Skeletal muscle satellite cell (primary cell): Measurements from ENCODE around the gene ZDHHC17. TPM values are rescaled to one million over a fixed set of nuclear protein-coding genes. Genes with fewer than 3 reads are reported as not detected.
A peak's percentile ranks its signal among the peaks of the same experiment; 100 is the strongest.
"Not testable (repeated sequence)": the region's sequence is repeated elsewhere in the genome, so short reads cannot be mapped to it uniquely, and the experiment has no call there.

Source experiments
- H3K27me3 ChIP-seq: 2 replicates; pipeline ENCODE4 v1.7.0; 2013; ENCODE audit warnings: low read length; ENCODE audit not compliant: control insufficient read depth, insufficient read depth
- H3K36me3 ChIP-seq: 2 replicates; pipeline ENCODE4 v1.7.0; 2013; ENCODE audit warnings: mild to moderate bottlenecking, control low read depth, low read length; ENCODE audit not compliant: insufficient read depth
- H3K4me1 ChIP-seq: 2 replicates; pipeline ENCODE4 v1.7.0; 2013; ENCODE audit warnings: low read length; ENCODE audit not compliant: control insufficient read depth, insufficient read depth
- H3K4me2 ChIP-seq: 2 replicates; pipeline ENCODE4 v1.7.0; 2013; ENCODE audit warnings: mild to moderate bottlenecking, low read length
- H3K4me3 ChIP-seq: 2 replicates; pipeline ENCODE4 v1.7.0; 2013; ENCODE audit warnings: low read length
- H3K9ac ChIP-seq: 2 replicates; pipeline ENCODE4 v1.7.0; 2013; ENCODE audit warnings: mild to moderate bottlenecking, low read depth, low read length, moderate library complexity
- H3K9me3 ChIP-seq: replicated peaks from 2 replicates; pipeline ENCODE4 v1.7.0; 2013; ENCODE audit warnings: mild to moderate bottlenecking, control low read depth, low read length
- total RNA-seq: library from RNA; depleted of rRNA; stranded (reverse); fragments of >200 nt; gene quantifications from 2 replicates; pipeline ENCODE4 v1.2.3, GENCODE V29; 2012; rRNA removed

ZDHHC17 gene
- total RNA-seq = 19.2 and 22.1 TPM in 2 replicates

- H3K27me3 ChIP-seq = no peaks in the 10 kb centered on the region
- peak within 1 kb of the TSS; percentile 94 for H3K4me3 ChIP-seq
- H3K9me3 ChIP-seq = no peaks in the 10 kb centered on the region
- H3K4me2 ChIP-seq = peak within 1 kb of the TSS; percentile 95
- peaks cover 9% of the 10 kb centered on the region for H3K4me1 ChIP-seq
- H3K36me3 ChIP-seq = no peaks in the 10 kb centered on the region
- H3K9ac ChIP-seq = peak within 1 kb of the TSS; percentile 95
Observed at GRCh38 chr12:76763746-76764675, at the start of gene ZDHHC17. TSS of gene ZDHHC17 (plus strand) at chr12:76764115. CDS start at chr12:76764237, 122 bp downstream.

- no peaks in the 10 kb centered on the region for H3K27me3 ChIP-seq
- H3K4me2 ChIP-seq = no peak overlapping the region
- no peaks in the 10 kb centered on the region for H3K36me3 ChIP-seq
- H3K9me3 ChIP-seq = no peaks in the 10 kb centered on the region
- H3K4me3 ChIP-seq = no peak overlapping the region
- peaks cover 18% of the 10 kb centered on the region for H3K4me1 ChIP-seq
- no peak overlapping the region for H3K9ac ChIP-seq
Observed at GRCh38 chr12:76714415-76714814, 49.5 kb upstream of the ZDHHC17 start.

GRCh38 chr12:76714861-76715260 lies 49.1 kb upstream of the ZDHHC17 start:
- no peak overlapping the region for H3K9ac ChIP-seq
- H3K4me1 ChIP-seq = peaks cover 23% of the 10 kb centered on the region
- H3K27me3 ChIP-seq = no peaks in the 10 kb centered on the region
- no peaks in the 10 kb centered on the region for H3K9me3 ChIP-seq
- no peaks in the 10 kb centered on the region for H3K36me3 ChIP-seq
- no peak overlapping the region for H3K4me2 ChIP-seq
- H3K4me3 ChIP-seq = no peak overlapping the region

- no peak overlapping the region for H3K9ac ChIP-seq
- H3K4me3 ChIP-seq = no peak overlapping the region
- H3K4me1 ChIP-seq = peaks cover 27% of the 10 kb centered on the region
- no peaks in the 10 kb centered on the region for H3K36me3 ChIP-seq
- no peaks in the 10 kb centered on the region for H3K27me3 ChIP-seq
- H3K9me3 ChIP-seq = no peaks in the 10 kb centered on the region
- H3K4me2 ChIP-seq = no peak overlapping the region
Observed at GRCh38 chr12:76715332-76715731, 48.6 kb upstream of the ZDHHC17 start.

- no peaks in the 10 kb centered on the region for H3K9me3 ChIP-seq
- no peaks in the 10 kb centered on the region for H3K27me3 ChIP-seq
- no peaks in the 10 kb centered on the region for H3K36me3 ChIP-seq
- H3K4me2 ChIP-seq = no peak overlapping the region
- no peak overlapping the region for H3K9ac ChIP-seq
- H3K4me1 ChIP-seq = peaks cover 25% of the 10 kb centered on the region
- H3K4me3 ChIP-seq = no peak overlapping the region
Observed at GRCh38 chr12:76717314-76717713, 46.6 kb upstream of the ZDHHC17 start.

GRCh38 chr12:76719171-76720041 lies 44.5 kb upstream of the ZDHHC17 start:
- H3K4me2 ChIP-seq = peak overlapping the region; percentile 54
- H3K9ac ChIP-seq = peak overlapping the region; percentile 15
- H3K36me3 ChIP-seq = no peaks in the 10 kb centered on the region
- peaks cover 25% of the 10 kb centered on the region for H3K4me1 ChIP-seq
- H3K9me3 ChIP-seq = no peaks in the 10 kb centered on the region
- H3K4me3 ChIP-seq = peak overlapping the region; percentile 1
- no peaks in the 10 kb centered on the region for H3K27me3 ChIP-seq

- peak overlapping the region; percentile 54 for H3K4me2 ChIP-seq
- no peaks in the 10 kb centered on the region for H3K9me3 ChIP-seq
- peak overlapping the region; percentile 15 for H3K9ac ChIP-seq
- H3K4me1 ChIP-seq = peaks cover 25% of the 10 kb centered on the region
- H3K4me3 ChIP-seq = peak overlapping the region; percentile 1
- H3K36me3 ChIP-seq = no peaks in the 10 kb centered on the region
- no peaks in the 10 kb centered on the region for H3K27me3 ChIP-seq
Observed at GRCh38 chr12:76720068-76720467, 43.8 kb upstream of the ZDHHC17 start.

- H3K9ac ChIP-seq = no peak overlapping the region
- H3K4me3 ChIP-seq = no peak overlapping the region
- H3K4me2 ChIP-seq = no peak overlapping the region
- H3K27me3 ChIP-seq = no peaks in the 10 kb centered on the region
- no peaks in the 10 kb centered on the region for H3K36me3 ChIP-seq
- H3K9me3 ChIP-seq = no peaks in the 10 kb centered on the region
- H3K4me1 ChIP-seq = no peaks in the 10 kb centered on the region
Observed at GRCh38 chr12:76726626-76727025, 37.3 kb upstream of the ZDHHC17 start.

GRCh38 chr12:76732188-76732587 lies 31.7 kb upstream of the ZDHHC17 start:
- H3K36me3 ChIP-seq, H3K9me3 ChIP-seq, H3K4me2 ChIP-seq, H3K4me3 ChIP-seq, H3K9ac ChIP-seq, H3K27me3 ChIP-seq, H3K4me1 ChIP-seq: not testable (repeated sequence)

GRCh38 chr12:76737689-76738088 lies 26.2 kb upstream of the ZDHHC17 start:
- H3K27me3 ChIP-seq, H3K4me2 ChIP-seq, H3K36me3 ChIP-seq, H3K9me3 ChIP-seq, H3K9ac ChIP-seq, H3K4me3 ChIP-seq, H3K4me1 ChIP-seq: not testable (repeated sequence)

- Histone ChIP-seq H3K9ac (no peak overlapping the region), H3K4me1 (no peaks in the 10 kb centered on the region), H3K9me3 (no peaks in the 10 kb centered on the region), H3K36me3 (no peaks in the 10 kb centered on the region), H3K27me3 (peaks cover 4% of the 10 kb centered on the region), H3K4me2 (no peak overlapping the region), H3K4me3 (no peak overlapping the region)
Observed at GRCh38 chr12:76738824-76739579, 24.9 kb upstream of the ZDHHC17 start.
